IMR-90 (cell line): ENCODE data around the gene EMC9.

ENCODE experiments used
- CEBPB ChIP-seq: IDR thresholded peaks from 2 replicates; pipeline ENCODE4 v1.6.1; 2012; ENCODE audit warnings: low read depth, low read length, improper control_type of control experiment
- CHD1 ChIP-seq: IDR thresholded peaks from 2 replicates; pipeline ENCODE4 v1.6.1; 2012; ENCODE audit warnings: low read depth, low read length, improper control_type of control experiment
- CTCF ChIP-seq: conservative IDR thresholded peaks from 2 replicates; pipeline ENCODE4 v1.5.1; 2012; ENCODE audit warnings: mild to moderate bottlenecking, low read depth, low read length, improper control_type of control experiment
- MAZ ChIP-seq: IDR thresholded peaks from 2 replicates; pipeline ENCODE4 v1.6.1; 2012; ENCODE audit warnings: low read depth, mild to moderate bottlenecking, low read length, improper control_type of control experiment, moderate library complexity, borderline replicate concordance
- MXI1 ChIP-seq: IDR thresholded peaks from 2 replicates; pipeline ENCODE4 v1.6.1; 2012; ENCODE audit warnings: low read depth, mild to moderate bottlenecking, low read length, moderate library complexity, borderline replicate concordance
- POLR2A ChIP-seq: IDR thresholded peaks from 2 replicates; pipeline ENCODE4 v1.6.1; 2012; ENCODE audit warnings: mild to moderate bottlenecking, low read depth, low read length
- RCOR1 ChIP-seq: IDR thresholded peaks from 2 replicates; pipeline ENCODE4 v1.6.1; 2012; ENCODE audit warnings: mild to moderate bottlenecking, low read length, improper control_type of control experiment; ENCODE audit not compliant: insufficient replicate concordance
- RFX5 ChIP-seq: IDR thresholded peaks from 2 replicates; pipeline ENCODE4 v1.8.0; 2012; ENCODE audit warnings: low read depth, mild to moderate bottlenecking, low read length, moderate library complexity
- SMC3 ChIP-seq: fragments of 150-350 bp; IDR thresholded peaks from 2 replicates; pipeline ENCODE4 v1.6.1; 2016; ENCODE audit warnings: low read depth, mild to moderate bottlenecking, antibody characterized with exemption, low read length, moderate library complexity
- TF ChIP-seq, protein P1 (sequence below): fragments of 150-350 bp; IDR thresholded peaks from 2 replicates; pipeline ENCODE4 v1.6.1; 2017; ENCODE audit warnings: mild to moderate bottlenecking, antibody characterized with exemption, low read length, low read depth

GRCh38 chr14:24103451-24103850 is 37.9 kb downstream of the EMC9 start:
- TF ChIP-seq CTCF (no peak), MXI1 (no peak), POLR2A (no peak), SMC3 (no peak), RCOR1 (no peak), CHD1 (no peak), RFX5 (no peak), CEBPB (no peak), MAZ (no peak)
- TF ChIP-seq, protein P1, sequence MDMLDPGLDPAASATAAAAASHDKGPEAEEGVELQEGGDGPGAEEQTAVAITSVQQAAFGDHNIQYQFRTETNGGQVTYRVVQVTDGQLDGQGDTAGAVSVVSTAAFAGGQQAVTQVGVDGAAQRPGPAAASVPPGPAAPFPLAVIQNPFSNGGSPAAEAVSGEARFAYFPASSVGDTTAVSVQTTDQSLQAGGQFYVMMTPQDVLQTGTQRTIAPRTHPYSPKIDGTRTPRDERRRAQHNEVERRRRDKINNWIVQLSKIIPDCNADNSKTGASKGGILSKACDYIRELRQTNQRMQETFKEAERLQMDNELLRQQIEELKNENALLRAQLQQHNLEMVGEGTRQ: no peak
